Endometrial microvascular endothelial cells (primary cell): ENCODE measurements around the gene GAR1. TPM values are rescaled to one million over a fixed set of nuclear protein-coding genes. Genes with fewer than 3 reads are reported as not detected.
"Not testable (repeated sequence)": the region's sequence is repeated elsewhere in the genome, so short reads cannot be mapped to it uniquely, and the experiment has no call there.

ENCODE experiments used
- in situ Hi-C: cut with HindIII; loops from 2 replicates; pipeline ENCODE4 v1.10.0; 2017; ENCODE audit warnings: low sequenced_read_pairs, low pct_unique_long_range_greater_than_20kb; ENCODE audit errors: inconsistent ontology term
- total RNA-seq: library from RNA; depleted of rRNA; stranded (reverse); fragments of >200 nt; gene quantifications from one replicate; pipeline ENCODE4 v1.2.3, GENCODE V29; 2015; ENCODE audit errors: inconsistent ontology term

GAR1 gene
- 9.8 TPM for total RNA-seq

GRCh38 chr4:109815151-109816081, at the start of gene GAR1:
Gene GAR1 (plus strand): TSS chr4:109815762. CDS start chr4:109816165, 403 bp downstream.
- in situ Hi-C loops: loop anchor here (10.0 kb wide), 2 partner anchors 81 to 381 kb away; partner anchors contain the start of genes PLA2G12A and SEC24B

GRCh38 chr4:109782092-109782491, 33.5 kb upstream of the GAR1 start:
- in situ Hi-C loops: not testable (repeated sequence)

GRCh38 chr4:109786846-109787245, 28.7 kb upstream of the GAR1 start:
- in situ Hi-C loops: no loop called here

- in situ Hi-C loops: no loop called here
Observed at GRCh38 chr4:109787807-109788206, 27.8 kb upstream of the GAR1 start.

GRCh38 chr4:109795059-109795458, 20.5 kb upstream of the GAR1 start:
- in situ Hi-C loops: no loop called here

- in situ Hi-C loops: no loop called here
Observed at GRCh38 chr4:109798866-109799265, 16.7 kb upstream of the GAR1 start.

- in situ Hi-C loops: no loop called here
Observed at GRCh38 chr4:109801099-109801789, 14.3 kb upstream of the GAR1 start.

- in situ Hi-C loops: no loop called here
Observed at GRCh38 chr4:109801895-109802319, 13.7 kb upstream of the GAR1 start, which contains the start of gene CFI. Gene CFI (minus strand): TSS chr4:109801999. CDS start chr4:109801971, 28 bp downstream.

- in situ Hi-C loops: no loop called here
Observed at GRCh38 chr4:109803924-109804571, 11.5 kb upstream of the GAR1 start.

GRCh38 chr4:109809655-109810054, 5.9 kb upstream of the GAR1 start:
- in situ Hi-C loops: loop anchor here (10.0 kb wide), 2 partner anchors 75 to 375 kb away; partner anchors contain the start of genes PLA2G12A and SEC24B

GRCh38 chr4:109810552-109811387, 4.8 kb upstream of the GAR1 start:
- in situ Hi-C loops: loop anchor here (10.0 kb wide), 2 partner anchors 76 to 376 kb away; partner anchors contain the start of genes PLA2G12A and SEC24B

- in situ Hi-C loops: loop anchor here (10.0 kb wide), 2 partner anchors 77 to 377 kb away; partner anchors contain the start of genes PLA2G12A and SEC24B
Observed at GRCh38 chr4:109811707-109812106, 3.9 kb upstream of the GAR1 start.

GRCh38 chr4:109816082-109816442, 500 bp downstream of the GAR1 start:
- in situ Hi-C loops: loop anchor here (10.0 kb wide), 2 partner anchors 81 to 381 kb away; partner anchors contain the start of genes PLA2G12A and SEC24B

- in situ Hi-C loops: loop anchor here (10.0 kb wide), 2 partner anchors 82 to 382 kb away; partner anchors contain the start of genes PLA2G12A and SEC24B
Observed at GRCh38 chr4:109816894-109817293, 1.3 kb downstream of the GAR1 start.

GRCh38 chr4:109818268-109818667, 2.7 kb downstream of the GAR1 start:
- in situ Hi-C loops: loop anchor here (10.0 kb wide), 2 partner anchors 83 to 383 kb away; partner anchors contain the start of genes PLA2G12A and SEC24B

GRCh38 chr4:109820563-109820962, 5.0 kb downstream of the GAR1 start:
- in situ Hi-C loops: no loop called here

GRCh38 chr4:109821185-109821584, 5.6 kb downstream of the GAR1 start:
- in situ Hi-C loops: no loop called here

GRCh38 chr4:109826719-109827118, 11.2 kb downstream of the GAR1 start:
- in situ Hi-C loops: no loop called here
